GM12865 (cell line): ENCODE data around the gene TIMM21.

Experiments used
- DNase-seq: peaks from one replicate; pipeline ENCODE4 v3.0.0; 2010; ENCODE audit warnings: low read depth
- H3K4me3 ChIP-seq: 2 replicates; pipeline ENCODE4 v1.5.1; 2011; ENCODE audit warnings: mild to moderate bottlenecking, low read depth, low read length, control low read depth
- TF ChIP-seq, protein P1 (sequence below): IDR thresholded peaks from 2 replicates; pipeline ENCODE4 v1.5.1; 2011; ENCODE audit warnings: low read length, control low read depth, low read depth, inconsistent platforms; ENCODE audit not compliant: insufficient read depth; ENCODE audit errors: missing control alignments

TIMM21 gene

DNA sequence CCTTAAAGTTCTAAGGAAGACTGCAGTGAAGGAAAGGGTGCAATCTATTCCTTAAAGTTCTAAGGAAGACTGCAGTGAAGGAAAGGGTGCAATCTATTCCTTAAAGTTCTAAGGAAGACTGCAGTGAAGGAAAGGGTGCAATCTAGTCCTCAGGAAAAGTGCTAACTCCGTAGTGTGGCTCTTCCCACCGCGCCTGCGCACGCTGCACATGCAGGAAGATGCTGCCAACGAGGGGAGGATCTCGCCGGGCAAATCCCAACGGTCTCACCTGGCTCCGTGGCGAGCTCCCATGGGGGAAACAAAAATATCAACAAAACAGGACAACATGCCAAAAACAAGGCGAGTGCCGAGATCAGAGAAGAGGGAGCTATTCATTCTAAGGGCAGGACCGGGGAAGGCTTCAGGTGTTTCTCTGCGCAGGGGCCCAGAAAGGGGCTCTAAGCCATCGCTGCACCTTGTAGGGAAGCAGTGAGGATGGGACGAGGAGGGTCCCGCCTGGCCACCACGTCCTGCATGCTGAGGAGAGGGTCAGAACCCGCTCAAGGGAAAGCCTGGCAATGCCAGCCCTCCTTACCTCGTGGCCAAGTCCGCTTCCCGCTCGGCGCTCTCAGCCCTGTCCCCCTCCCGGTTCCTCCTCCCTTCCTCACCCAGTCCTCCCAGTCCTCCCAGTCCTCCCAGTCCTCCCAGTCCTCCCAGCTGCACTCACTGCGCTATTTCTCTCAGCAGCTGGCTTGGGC is 24.5 kb downstream of the TIMM21 start:
- TF ChIP-seq, protein P1, sequence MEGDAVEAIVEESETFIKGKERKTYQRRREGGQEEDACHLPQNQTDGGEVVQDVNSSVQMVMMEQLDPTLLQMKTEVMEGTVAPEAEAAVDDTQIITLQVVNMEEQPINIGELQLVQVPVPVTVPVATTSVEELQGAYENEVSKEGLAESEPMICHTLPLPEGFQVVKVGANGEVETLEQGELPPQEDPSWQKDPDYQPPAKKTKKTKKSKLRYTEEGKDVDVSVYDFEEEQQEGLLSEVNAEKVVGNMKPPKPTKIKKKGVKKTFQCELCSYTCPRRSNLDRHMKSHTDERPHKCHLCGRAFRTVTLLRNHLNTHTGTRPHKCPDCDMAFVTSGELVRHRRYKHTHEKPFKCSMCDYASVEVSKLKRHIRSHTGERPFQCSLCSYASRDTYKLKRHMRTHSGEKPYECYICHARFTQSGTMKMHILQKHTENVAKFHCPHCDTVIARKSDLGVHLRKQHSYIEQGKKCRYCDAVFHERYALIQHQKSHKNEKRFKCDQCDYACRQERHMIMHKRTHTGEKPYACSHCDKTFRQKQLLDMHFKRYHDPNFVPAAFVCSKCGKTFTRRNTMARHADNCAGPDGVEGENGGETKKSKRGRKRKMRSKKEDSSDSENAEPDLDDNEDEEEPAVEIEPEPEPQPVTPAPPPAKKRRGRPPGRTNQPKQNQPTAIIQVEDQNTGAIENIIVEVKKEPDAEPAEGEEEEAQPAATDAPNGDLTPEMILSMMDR, result no peak
- no peak overlapping the region for H3K4me3 ChIP-seq
- DNase-seq, result no peak

DNA sequence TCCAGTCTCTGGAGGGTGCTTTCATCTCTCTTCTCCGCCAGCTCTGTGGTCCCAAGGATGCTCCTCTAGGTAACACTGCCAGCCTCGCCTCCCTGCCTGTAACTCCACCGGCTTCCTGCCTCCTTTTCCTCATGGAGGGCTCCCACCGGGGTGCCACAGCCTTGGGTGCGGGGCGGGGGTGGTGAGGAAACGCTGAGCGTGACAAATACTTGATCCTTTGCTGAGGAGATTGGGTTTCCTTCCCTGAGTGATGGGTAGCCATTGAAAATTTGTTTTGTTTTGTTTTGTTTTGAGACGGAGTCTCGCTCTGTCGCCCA is 25.1 kb downstream of the TIMM21 start:
- TF ChIP-seq, protein P1, result no peak
- H3K4me3 ChIP-seq, result no peak overlapping the region

DNA sequence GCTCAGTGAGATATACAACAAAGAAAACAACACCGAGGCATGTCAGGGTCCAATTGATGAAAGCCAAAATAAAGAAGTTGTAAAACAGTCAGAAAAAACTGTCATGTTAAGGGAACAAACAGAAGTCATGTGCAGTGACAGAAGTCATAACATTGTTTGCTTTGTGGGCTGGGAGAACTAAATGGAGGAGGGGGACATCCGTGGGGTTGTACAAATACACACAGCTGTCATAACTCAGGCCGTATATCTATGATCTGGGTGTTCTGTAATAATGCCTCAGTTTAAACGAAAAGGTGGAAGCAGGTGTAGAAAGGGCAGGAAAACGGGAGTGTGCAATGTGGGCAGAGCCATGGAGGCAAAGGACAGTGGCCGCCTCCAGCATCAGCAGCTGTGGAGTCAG is 27.3 kb downstream of the TIMM21 start:
- TF ChIP-seq, protein P1, result no peak
- H3K4me3 ChIP-seq, result no peak overlapping the region
- DNase-seq, result no peak

More for the DNA sequence above, 25.1 kb downstream of the TIMM21 start:
- no peak for DNase-seq

DNA sequence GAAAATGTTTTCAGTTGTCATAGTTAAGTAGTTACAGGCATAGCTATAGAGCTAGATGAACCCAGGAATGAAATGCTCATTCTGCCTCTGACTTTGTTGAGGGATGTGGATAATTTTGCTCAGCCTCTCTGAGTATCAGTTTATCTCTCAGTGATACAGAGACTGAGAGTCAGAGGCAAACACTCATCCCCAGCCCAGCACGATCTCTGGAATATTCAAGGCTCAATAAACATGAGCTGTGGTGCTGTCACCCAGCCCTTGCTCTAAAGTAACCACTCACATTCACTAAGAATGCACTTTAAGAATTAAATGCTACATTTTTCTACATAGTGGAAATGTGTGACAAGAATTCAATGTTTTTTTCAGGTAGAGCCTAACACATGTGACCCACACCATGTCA is 30.6 kb downstream of the TIMM21 start:
- DNase-seq, result no peak
- TF ChIP-seq, protein P1, result no peak
- H3K4me3 ChIP-seq, result no peak overlapping the region

DNA sequence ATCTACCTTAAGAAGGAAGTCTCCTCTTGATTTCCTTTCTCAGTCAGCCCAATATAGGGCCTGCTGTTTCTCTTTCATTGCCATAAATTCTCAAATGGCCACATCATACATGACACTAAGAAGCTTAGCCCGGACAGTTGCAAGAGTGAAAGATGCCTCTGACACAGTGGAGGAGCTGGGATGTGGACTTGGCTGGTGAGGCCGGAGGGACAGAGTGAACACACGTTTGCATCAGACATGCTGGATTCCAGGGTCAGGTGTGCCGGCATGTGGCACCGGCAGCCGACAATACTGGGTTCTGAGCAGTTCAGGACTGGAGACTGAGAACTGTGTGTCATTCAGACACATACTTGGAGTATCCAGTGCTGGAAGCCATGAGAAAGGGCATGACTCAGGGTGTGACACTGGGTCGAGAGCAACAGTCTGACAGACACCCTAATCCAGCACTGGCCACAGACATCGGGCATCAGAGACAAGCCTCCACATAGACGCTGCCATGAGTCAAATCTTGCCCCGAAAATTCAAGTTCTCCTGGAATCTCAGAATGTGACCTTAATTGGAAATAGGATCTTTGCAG is 31.4 kb downstream of the TIMM21 start:
- TF ChIP-seq, protein P1, result no peak
- no peak overlapping the region for H3K4me3 ChIP-seq
- no peak for DNase-seq

DNA sequence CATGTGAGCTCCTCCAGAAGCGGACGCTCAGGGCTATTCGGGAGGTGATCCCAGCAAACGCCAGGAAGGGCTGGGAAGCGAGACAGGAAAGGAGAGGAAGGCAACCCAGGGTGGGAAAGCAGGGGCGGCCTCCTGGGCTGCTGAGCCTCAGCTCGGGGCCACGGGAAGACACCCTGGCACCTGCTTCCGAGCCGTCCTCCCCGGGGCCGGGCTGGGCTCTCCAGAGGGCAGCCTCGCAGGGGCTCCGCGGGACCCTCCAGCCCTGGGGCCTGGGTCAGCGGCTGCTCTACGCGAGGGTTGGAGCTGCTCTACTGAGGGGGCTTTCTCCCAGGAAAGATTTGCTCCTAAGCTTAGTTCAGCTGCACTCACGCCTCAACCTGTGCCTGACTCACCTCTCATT is 34.0 kb downstream of the TIMM21 start:
- TF ChIP-seq, protein P1, result no peak
- H3K4me3 ChIP-seq, result no peak overlapping the region
- DNase-seq, result no peak

DNA sequence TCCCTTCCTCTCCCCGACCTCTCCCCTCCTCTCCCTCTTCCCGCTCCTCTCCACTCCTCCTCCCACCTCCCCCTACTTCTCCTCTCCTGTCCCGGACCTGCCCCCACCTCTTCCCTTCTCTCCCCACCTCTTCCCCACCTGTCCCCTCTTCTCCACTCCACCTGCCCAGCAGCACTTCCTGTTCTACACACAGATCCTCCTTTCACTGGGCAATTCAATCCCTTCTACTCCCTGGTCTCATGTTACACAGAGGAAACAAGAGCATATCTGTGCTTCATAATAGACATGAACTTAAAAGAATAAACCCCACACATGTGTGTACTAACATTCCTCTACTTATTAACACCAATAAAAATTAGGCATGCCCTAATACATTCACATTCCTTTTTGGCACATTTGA is 34.8 kb downstream of the TIMM21 start:
- TF ChIP-seq, protein P1, result no peak
- no peak for DNase-seq
- no peak overlapping the region for H3K4me3 ChIP-seq
